Measurements from ENCODE around the gene DLX3.
A peak's percentile ranks its signal among the peaks of the same experiment; 100 is the strongest.

DLX3 gene

GRCh38 chr17:49997773-49998703 is 3.0 kb upstream of the DLX3 start:
- Histone ChIP-seq H3K27ac (ENCODE audit: low read length) (no peak overlapping the region), H3K27me3 (ENCODE audit: control insufficient read depth in 1 of 2, insufficient read depth in 2 of 2, low read length in 2 of 2) (peaks cover 66 to 78% of the 10 kb centered on the region in 2 donors), H3K4me3 (ENCODE audit: low read length in 2 of 2) (no peak overlapping the region), H3K36me3 (ENCODE audit: control insufficient read depth in 2 of 2, insufficient read depth in 2 of 2, low read length in 2 of 2) (no peaks in the 10 kb centered on the region), H3K9ac (ENCODE audit: low read length in 2 of 2) (no peak overlapping the region), H3K9me3 (ENCODE audit: control insufficient read depth in 2 of 2, low read length in 2 of 2) (no peaks in the 10 kb centered on the region), H3K4me1 (ENCODE audit: control insufficient read depth, insufficient read depth, low read length) (peaks cover 38% of the 10 kb centered on the region)

- Histone ChIP-seq H3K27me3 (ENCODE audit: control insufficient read depth in 1 of 2, insufficient read depth in 2 of 2, low read length in 2 of 2) (peaks cover 72 to 85% of the 10 kb centered on the region in 2 donors), H3K9me3 (ENCODE audit: control insufficient read depth in 2 of 2, low read length in 2 of 2) (no peaks in the 10 kb centered on the region), H3K27ac (ENCODE audit: low read length) (no peak overlapping the region), H3K4me3 (ENCODE audit: low read length in 2 of 2) (no peak overlapping the region), H3K9ac (ENCODE audit: low read length in 2 of 2) (no peak overlapping the region), H3K4me1 (ENCODE audit: control insufficient read depth, insufficient read depth, low read length) (peaks cover 42% of the 10 kb centered on the region), H3K36me3 (ENCODE audit: control insufficient read depth in 2 of 2, insufficient read depth in 2 of 2, low read length in 2 of 2) (no peaks in the 10 kb centered on the region)
Observed at GRCh38 chr17:49997301-49997650, 2.3 kb upstream of the DLX3 start.

GRCh38 chr17:49996495-49997300 is 1.7 kb upstream of the DLX3 start:
- Histone ChIP-seq H3K9me3 (ENCODE audit: control insufficient read depth in 2 of 2, low read length in 2 of 2) (no peaks in the 10 kb centered on the region), H3K36me3 (ENCODE audit: control insufficient read depth in 2 of 2, insufficient read depth in 2 of 2, low read length in 2 of 2) (no peaks in the 10 kb centered on the region), H3K4me1 (ENCODE audit: control insufficient read depth, insufficient read depth, low read length) (peaks cover 42% of the 10 kb centered on the region), H3K27me3 (ENCODE audit: control insufficient read depth in 1 of 2, insufficient read depth in 2 of 2, low read length in 2 of 2) (peaks cover 72 to 87% of the 10 kb centered on the region in 2 donors), H3K4me3 (ENCODE audit: low read length in 2 of 2) (peak overlapping the region; percentile 36 to 59), H3K27ac (ENCODE audit: low read length) (no peak overlapping the region), H3K9ac (ENCODE audit: low read length in 2 of 2) (peak overlapping the region in 1 of 2 donors; percentile 36)

- no peak overlapping the region for H3K9ac ChIP-seq (ENCODE audit: low read length in 2 of 2)
Observed at GRCh38 chr17:49996121-49996494, 1.1 kb upstream of the DLX3 start.

GRCh38 chr17:49994085-49995054 is 654 bp downstream of the DLX3 start:
- H3K36me3 ChIP-seq (ENCODE audit: control insufficient read depth in 2 of 2, insufficient read depth in 2 of 2, low read length in 2 of 2), result no peaks in the 10 kb centered on the region
- peaks cover 70 to 86% of the 10 kb centered on the region in 2 donors for H3K27me3 ChIP-seq (ENCODE audit: control insufficient read depth in 1 of 2, insufficient read depth in 2 of 2, low read length in 2 of 2)
- H3K4me3 ChIP-seq (ENCODE audit: low read length in 2 of 2), result peak overlapping the region; percentile 6 to 69
- peaks cover 42% of the 10 kb centered on the region for H3K4me1 ChIP-seq (ENCODE audit: control insufficient read depth, insufficient read depth, low read length)
- H3K9ac ChIP-seq (ENCODE audit: low read length in 2 of 2), result peak overlapping the region in 1 of 2 donors; percentile 36
- no peak overlapping the region for H3K27ac ChIP-seq (ENCODE audit: low read length)
- no peaks in the 10 kb centered on the region for H3K9me3 ChIP-seq (ENCODE audit: control insufficient read depth in 2 of 2, low read length in 2 of 2)

More at GRCh38 chr17:49996121-49996494, 1.1 kb upstream of the DLX3 start:
- peaks cover 68 to 86% of the 10 kb centered on the region in 2 donors for H3K27me3 ChIP-seq (ENCODE audit: control insufficient read depth in 1 of 2, insufficient read depth in 2 of 2, low read length in 2 of 2)
- H3K9me3 ChIP-seq (ENCODE audit: control insufficient read depth in 2 of 2, low read length in 2 of 2), result no peaks in the 10 kb centered on the region
- no peak overlapping the region for H3K27ac ChIP-seq (ENCODE audit: low read length)
- H3K36me3 ChIP-seq (ENCODE audit: control insufficient read depth in 2 of 2, insufficient read depth in 2 of 2, low read length in 2 of 2), result no peaks in the 10 kb centered on the region
- no peak overlapping the region for H3K4me3 ChIP-seq (ENCODE audit: low read length in 2 of 2)
- peaks cover 42% of the 10 kb centered on the region for H3K4me1 ChIP-seq (ENCODE audit: control insufficient read depth, insufficient read depth, low read length)

- Histone ChIP-seq H3K4me3 (ENCODE audit: low read length in 2 of 2) (peak overlapping the region; percentile 47 to 69), H3K9ac (ENCODE audit: low read length in 2 of 2) (peak overlapping the region; percentile 36 to 51), H3K27ac (ENCODE audit: low read length) (no peak overlapping the region), H3K9me3 (ENCODE audit: control insufficient read depth in 2 of 2, low read length in 2 of 2) (no peaks in the 10 kb centered on the region), H3K36me3 (ENCODE audit: control insufficient read depth in 2 of 2, insufficient read depth in 2 of 2, low read length in 2 of 2) (no peaks in the 10 kb centered on the region), H3K27me3 (ENCODE audit: control insufficient read depth in 1 of 2, insufficient read depth in 2 of 2, low read length in 2 of 2) (peaks cover 68 to 87% of the 10 kb centered on the region in 2 donors), H3K4me1 (ENCODE audit: control insufficient read depth, insufficient read depth, low read length) (peaks cover 42% of the 10 kb centered on the region)
Observed at GRCh38 chr17:49993423-49994060, 1.5 kb downstream of the DLX3 start.

- Histone ChIP-seq H3K4me1 (ENCODE audit: control insufficient read depth, insufficient read depth, low read length) (peaks cover 42% of the 10 kb centered on the region), H3K36me3 (ENCODE audit: control insufficient read depth in 2 of 2, insufficient read depth in 2 of 2, low read length in 2 of 2) (no peaks in the 10 kb centered on the region), H3K27me3 (ENCODE audit: control insufficient read depth in 1 of 2, insufficient read depth in 2 of 2, low read length in 2 of 2) (peaks cover 72 to 90% of the 10 kb centered on the region in 2 donors)
Observed at GRCh38 chr17:49992933-49993422, 2.0 kb downstream of the DLX3 start.

GRCh38 chr17:49992191-49992932 is 2.7 kb downstream of the DLX3 start:
- Histone ChIP-seq H3K4me1 (ENCODE audit: control insufficient read depth, insufficient read depth, low read length) (peaks cover 47% of the 10 kb centered on the region), H3K4me3 (ENCODE audit: low read length in 2 of 2) (no peak overlapping the region), H3K27me3 (ENCODE audit: control insufficient read depth in 1 of 2, insufficient read depth in 2 of 2, low read length in 2 of 2) (peaks cover 70 to 89% of the 10 kb centered on the region in 2 donors), H3K9me3 (ENCODE audit: control insufficient read depth in 2 of 2, low read length in 2 of 2) (no peaks in the 10 kb centered on the region), H3K27ac (ENCODE audit: low read length) (no peak overlapping the region), H3K9ac (ENCODE audit: low read length in 2 of 2) (no peak overlapping the region), H3K36me3 (ENCODE audit: control insufficient read depth in 2 of 2, insufficient read depth in 2 of 2, low read length in 2 of 2) (no peaks in the 10 kb centered on the region)

More at GRCh38 chr17:49992933-49993422, 2.0 kb downstream of the DLX3 start:
- Histone ChIP-seq H3K9ac (ENCODE audit: low read length in 2 of 2) (peak overlapping the region in 1 of 2 donors; percentile 51), H3K4me3 (ENCODE audit: low read length in 2 of 2) (peak overlapping the region; percentile 47 to 69), H3K9me3 (ENCODE audit: control insufficient read depth in 2 of 2, low read length in 2 of 2) (no peaks in the 10 kb centered on the region), H3K27ac (ENCODE audit: low read length) (no peak overlapping the region)

- Histone ChIP-seq H3K4me3 (ENCODE audit: low read length in 2 of 2) (no peak overlapping the region), H3K9ac (ENCODE audit: low read length in 2 of 2) (no peak overlapping the region), H3K9me3 (ENCODE audit: control insufficient read depth in 2 of 2, low read length in 2 of 2) (no peaks in the 10 kb centered on the region), H3K27me3 (ENCODE audit: control insufficient read depth in 1 of 2, insufficient read depth in 2 of 2, low read length in 2 of 2) (peaks cover 72 to 89% of the 10 kb centered on the region in 2 donors), H3K4me1 (ENCODE audit: control insufficient read depth, insufficient read depth, low read length) (peaks cover 40% of the 10 kb centered on the region), H3K36me3 (ENCODE audit: control insufficient read depth in 2 of 2, insufficient read depth in 2 of 2, low read length in 2 of 2) (no peaks in the 10 kb centered on the region), H3K27ac (ENCODE audit: low read length) (no peak overlapping the region)
Observed at GRCh38 chr17:49991409-49991808, 3.6 kb downstream of the DLX3 start.
